HG03196 (cell line): Measurements from ENCODE around the gene ABO.
"Not testable (repeated sequence)": the region's sequence is repeated elsewhere in the genome, so short reads cannot be mapped to it uniquely, and the experiment has no call there.

Source experiments
- ATAC-seq: cut with Tn5 transposase; IDR thresholded peaks from one replicate; pipeline ENCODE4 v1.9.1; 2021; ENCODE audit not compliant: unreplicated experiment

ABO gene

GRCh38 chr9:133264235-133264764 is 10.7 kb downstream of the ABO start:
- no peak for ATAC-seq

DNA sequence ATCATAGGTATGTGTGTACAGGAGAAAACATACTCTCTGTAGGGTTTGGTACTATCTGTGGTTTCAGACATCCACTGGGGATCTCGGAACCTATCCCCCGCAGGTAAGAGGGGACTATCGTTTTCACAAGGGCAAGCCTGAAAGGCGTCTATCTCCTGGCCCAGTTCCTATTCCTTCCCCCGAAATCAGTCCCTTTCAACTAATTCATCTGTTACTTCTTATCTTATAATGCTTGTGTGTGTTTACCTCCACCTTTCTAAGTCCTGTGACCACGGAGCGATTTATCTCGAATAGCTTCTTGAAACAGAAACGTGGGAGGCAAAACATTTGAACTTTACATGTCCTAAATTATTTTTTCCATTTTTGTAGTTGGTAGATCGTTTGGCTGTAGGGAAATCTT is 11.4 kb downstream of the ABO start:
- no peak for ATAC-seq

GRCh38 chr9:133262226-133262625 is 12.8 kb downstream of the ABO start:
- ATAC-seq: no peak

- ATAC-seq: no peak
Observed at GRCh38 chr9:133261753-133262120, 13.3 kb downstream of the ABO start.

GRCh38 chr9:133261103-133261752 is 13.8 kb downstream of the ABO start:
- ATAC-seq: no peak

GRCh38 chr9:133260334-133261102 is 14.5 kb downstream of the ABO start:
- ATAC-seq: no peak

DNA sequence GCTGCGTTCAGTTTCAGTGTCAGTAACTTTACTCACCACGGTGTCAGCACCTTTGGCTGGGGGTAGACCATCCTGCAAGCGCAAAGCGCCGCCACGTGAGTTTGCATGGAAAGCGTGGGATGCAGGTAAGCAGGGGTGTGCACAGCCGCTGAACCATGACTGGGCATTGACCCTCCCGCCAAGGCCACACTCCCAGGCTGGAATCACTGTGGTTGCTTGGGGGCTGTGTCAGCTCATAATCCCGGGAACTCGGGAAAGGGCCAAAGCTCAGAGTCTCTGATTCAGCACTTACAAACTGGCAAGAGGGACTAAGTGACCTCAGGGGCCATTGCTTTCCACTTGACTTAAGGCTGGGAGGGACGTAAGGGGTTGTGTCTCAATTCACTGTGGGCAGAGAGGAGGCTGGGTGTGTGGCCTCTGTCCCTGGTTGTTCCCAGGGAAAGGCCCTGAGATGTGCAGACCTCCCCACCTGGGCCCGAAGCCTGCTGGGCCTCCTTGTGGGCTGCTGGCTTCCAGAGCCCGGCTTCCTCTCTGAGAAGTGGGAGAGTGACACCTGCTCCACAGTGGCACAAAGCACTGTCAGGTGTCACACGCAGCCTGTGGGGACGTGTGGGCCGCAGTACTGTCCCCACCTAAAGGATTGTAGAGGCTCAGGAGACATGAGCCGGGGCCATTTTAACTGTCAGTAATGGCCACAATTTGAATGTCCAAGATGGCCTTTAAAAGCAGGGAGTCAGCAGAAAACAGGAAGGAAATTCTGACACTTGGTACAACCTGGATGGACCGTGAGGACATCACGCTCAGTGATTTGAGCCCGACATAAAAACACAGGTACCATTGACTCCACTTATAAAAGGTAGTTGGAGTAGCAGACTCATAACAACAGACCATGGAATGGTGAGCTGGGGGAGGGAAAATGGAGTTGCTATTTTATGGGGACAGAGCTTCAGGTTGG is 16.7 kb downstream of the ABO start:
- ATAC-seq: no peak

DNA sequence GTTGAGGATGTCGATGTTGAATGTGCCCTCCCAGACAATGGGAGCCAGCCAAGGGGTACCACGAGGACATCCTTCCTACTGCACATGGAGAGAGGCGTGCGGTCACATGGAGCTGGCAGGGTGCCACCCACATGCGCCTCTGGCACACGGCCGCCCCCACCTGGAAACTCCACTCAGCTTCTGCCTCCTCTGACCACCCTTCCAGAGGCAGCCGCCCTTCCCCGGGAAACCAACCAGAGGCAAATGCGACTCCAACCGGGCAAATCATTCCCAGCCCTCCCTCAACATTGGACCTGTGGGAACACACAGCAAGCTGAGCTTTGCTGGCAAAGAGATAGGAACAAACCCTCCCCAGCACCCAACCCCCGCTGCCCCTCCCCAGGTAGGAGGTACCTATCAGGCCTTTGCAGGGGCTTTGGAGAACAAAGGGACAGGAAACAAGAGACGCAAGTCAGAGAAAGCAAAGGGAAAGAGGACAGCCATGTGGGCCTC is 17.5 kb downstream of the ABO start:
- no peak for ATAC-seq

GRCh38 chr9:133256686-133257091 is 18.3 kb downstream of the ABO start:
- no peak for ATAC-seq

- no peak for ATAC-seq
Observed at GRCh38 chr9:133256136-133256461, 18.9 kb downstream of the ABO start.

GRCh38 chr9:133255371-133256135 is 19.4 kb downstream of the ABO start:
- no peak for ATAC-seq

GRCh38 chr9:133254471-133254870 is 20.5 kb downstream of the ABO start:
- ATAC-seq: no peak

DNA sequence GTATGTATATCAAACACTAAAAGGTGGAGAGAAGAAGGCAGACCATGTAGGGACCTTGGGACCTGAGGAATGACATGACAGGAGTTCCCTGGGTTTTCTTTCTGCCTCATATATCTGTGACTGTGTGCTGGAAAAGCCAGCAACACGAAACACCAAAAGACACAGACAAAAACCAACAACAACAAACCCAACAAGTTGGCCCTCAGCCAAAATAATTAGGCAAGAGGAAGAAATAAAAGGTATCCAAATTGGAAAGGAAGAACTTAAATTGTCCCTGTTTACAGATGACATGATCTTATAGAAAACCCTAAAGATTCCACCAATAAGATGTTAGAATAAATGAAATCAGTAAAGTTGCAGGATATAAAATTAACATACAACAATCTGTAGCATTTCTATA is 21.7 kb downstream of the ABO start:
- ATAC-seq: no peak

GRCh38 chr9:133252301-133253020 is 22.5 kb downstream of the ABO start:
- no peak for ATAC-seq

DNA sequence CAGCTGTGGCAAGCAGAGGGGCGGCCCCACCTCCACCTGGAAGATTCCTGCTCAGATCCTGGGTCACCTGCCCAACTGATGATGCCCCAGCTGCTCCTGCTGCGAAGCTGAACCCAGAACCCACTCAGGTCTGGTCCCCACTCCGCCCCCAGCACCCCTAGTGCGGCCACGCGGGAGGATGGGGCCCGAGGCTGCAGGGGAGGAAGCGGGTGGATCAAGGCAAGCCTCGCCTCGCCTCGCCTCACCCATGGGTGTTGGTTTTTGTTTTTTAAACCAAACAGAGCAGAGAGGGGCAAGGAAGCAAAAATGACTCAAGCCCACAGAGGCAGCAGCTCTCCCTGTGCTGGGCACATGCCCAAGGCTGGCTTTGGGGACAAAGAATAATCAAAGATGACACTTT is 23.2 kb downstream of the ABO start:
- no peak for ATAC-seq

- ATAC-seq: not testable (repeated sequence)
Observed at GRCh38 chr9:133251221-133251620, 23.8 kb downstream of the ABO start.

GRCh38 chr9:133250741-133251170 is 24.2 kb downstream of the ABO start:
- no peak for ATAC-seq

- ATAC-seq: no peak
Observed at GRCh38 chr9:133249337-133249736, 25.7 kb downstream of the ABO start.

GRCh38 chr9:133248726-133249295 is 26.2 kb downstream of the ABO start:
- ATAC-seq: no peak

GRCh38 chr9:133247632-133248031 is 27.4 kb downstream of the ABO start:
- no peak for ATAC-seq
